ENCODE data around the gene SH3TC1. TPM values are rescaled to one million over a fixed set of nuclear protein-coding genes. Genes with fewer than 3 reads are reported as not detected.

SH3TC1 gene
- total and polyA plus RNA-seq, 10 donors, result 23.3 to 157 (median 62.0) TPM

DNA sequence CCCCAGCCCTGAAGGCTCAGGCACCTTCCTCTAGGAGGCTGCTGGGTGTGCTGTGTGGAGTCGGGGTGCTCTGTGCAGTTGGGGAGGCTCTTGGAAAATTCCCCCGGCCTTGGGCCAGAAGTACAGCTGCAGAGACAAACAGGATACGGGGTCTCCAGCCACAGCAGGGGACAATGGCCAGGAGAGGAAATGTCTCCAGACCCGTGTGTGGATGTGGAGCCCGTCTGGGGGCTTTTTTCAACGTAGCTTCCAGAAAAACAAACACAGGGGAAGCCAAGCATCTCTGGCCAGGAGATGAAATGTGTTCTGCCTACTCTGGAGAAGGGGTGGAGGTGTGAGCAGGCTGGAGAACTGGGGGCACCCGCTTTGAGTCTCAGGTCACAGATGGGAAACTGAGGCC, 3.7 kb upstream of the SH3TC1 start:
- no peak for DNase-seq
- TF ChIP-seq POLR2A (IDR thresholded peaks at IDR 0.05) (no peak), POLR2AphosphoS5 (IDR thresholded peaks at IDR 0.05) (no peak)
- TF ChIP-seq, protein P1, sequence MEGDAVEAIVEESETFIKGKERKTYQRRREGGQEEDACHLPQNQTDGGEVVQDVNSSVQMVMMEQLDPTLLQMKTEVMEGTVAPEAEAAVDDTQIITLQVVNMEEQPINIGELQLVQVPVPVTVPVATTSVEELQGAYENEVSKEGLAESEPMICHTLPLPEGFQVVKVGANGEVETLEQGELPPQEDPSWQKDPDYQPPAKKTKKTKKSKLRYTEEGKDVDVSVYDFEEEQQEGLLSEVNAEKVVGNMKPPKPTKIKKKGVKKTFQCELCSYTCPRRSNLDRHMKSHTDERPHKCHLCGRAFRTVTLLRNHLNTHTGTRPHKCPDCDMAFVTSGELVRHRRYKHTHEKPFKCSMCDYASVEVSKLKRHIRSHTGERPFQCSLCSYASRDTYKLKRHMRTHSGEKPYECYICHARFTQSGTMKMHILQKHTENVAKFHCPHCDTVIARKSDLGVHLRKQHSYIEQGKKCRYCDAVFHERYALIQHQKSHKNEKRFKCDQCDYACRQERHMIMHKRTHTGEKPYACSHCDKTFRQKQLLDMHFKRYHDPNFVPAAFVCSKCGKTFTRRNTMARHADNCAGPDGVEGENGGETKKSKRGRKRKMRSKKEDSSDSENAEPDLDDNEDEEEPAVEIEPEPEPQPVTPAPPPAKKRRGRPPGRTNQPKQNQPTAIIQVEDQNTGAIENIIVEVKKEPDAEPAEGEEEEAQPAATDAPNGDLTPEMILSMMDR (IDR thresholded peaks at IDR 0.05 in 8 of 11, conservative IDR thresholded peaks at IDR 0.05 in 3 of 11), result no peak
- intact Hi-C loops (cut with DNase I; ENCODE audit: low total_unique reads), result no loop called here
- H3K4me1 ChIP-seq, result peaks cover 21 to 86% (median 68%) of the 10 kb centered on the region in 6 donors
- no peaks in the 10 kb centered on the region for H3K27me3 ChIP-seq (replicated peaks in 1 of 7)
- H3K4me3 ChIP-seq, result no peak overlapping the region
- H3K27ac ChIP-seq, result no peak overlapping the region
- 64 to 71% (median 69%) methylated on average over 7 of the region's 7 CpGs for WGBS, 5 donors
- no peaks in the 10 kb centered on the region for H3K9me3 ChIP-seq
- no peaks in the 10 kb centered on the region for H3K36me3 ChIP-seq

DNA sequence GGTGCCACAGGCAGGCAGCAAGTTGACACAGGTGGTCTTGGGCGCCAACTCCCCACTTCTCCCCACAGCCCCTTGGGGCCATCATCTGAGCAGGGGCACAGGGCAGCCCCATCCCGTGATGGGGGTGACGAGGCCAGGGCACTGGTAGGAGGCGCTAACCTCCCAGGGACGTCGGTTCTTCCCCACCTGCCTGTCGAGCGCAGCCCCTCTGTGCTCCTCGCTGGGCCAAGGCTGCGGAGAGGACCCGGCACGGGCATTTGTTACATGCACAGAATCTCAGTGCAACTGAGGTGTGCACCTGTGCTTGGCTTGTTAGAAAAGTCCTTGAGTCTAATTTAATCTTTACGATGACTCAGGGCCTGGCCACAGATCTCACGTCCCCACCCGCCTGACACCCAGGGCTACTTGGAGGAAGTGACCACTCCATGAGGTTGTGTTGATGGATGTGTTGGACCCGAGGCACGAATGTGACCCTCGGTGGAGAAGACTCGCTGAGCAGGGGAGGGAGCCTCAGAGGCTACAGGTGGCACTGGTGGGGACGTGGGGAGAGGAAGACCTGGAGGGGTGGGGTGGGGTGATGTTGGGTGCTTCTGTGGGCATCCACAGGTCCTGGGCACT, 3.1 kb upstream of the SH3TC1 start:
- Histone ChIP-seq H3K4me1 (peaks cover 21 to 86% (median 68%) of the 10 kb centered on the region in 6 donors), H3K27me3 (replicated peaks in 1 of 7) (no peaks in the 10 kb centered on the region), H3K36me3 (no peaks in the 10 kb centered on the region), H3K9me3 (no peaks in the 10 kb centered on the region), H3K4me3 (no peak overlapping the region), H3K27ac (no peak overlapping the region)
- intact Hi-C loops (cut with DNase I; ENCODE audit: low total_unique reads), result no loop called here
- WGBS, 5 donors, result 66 to 77% (median 71%) methylated on average over 9 to 20 of the region's 20 CpGs
- no peak for DNase-seq
- TF ChIP-seq, protein P1 (IDR thresholded peaks at IDR 0.05 in 8 of 11, conservative IDR thresholded peaks at IDR 0.05 in 3 of 11), result no peak
- peak in 2 of 3 donors; percentile 14 to 21 for TF ChIP-seq POLR2AphosphoS5 (IDR thresholded peaks at IDR 0.05)
- no peak for TF ChIP-seq POLR2A (IDR thresholded peaks at IDR 0.05)

DNA sequence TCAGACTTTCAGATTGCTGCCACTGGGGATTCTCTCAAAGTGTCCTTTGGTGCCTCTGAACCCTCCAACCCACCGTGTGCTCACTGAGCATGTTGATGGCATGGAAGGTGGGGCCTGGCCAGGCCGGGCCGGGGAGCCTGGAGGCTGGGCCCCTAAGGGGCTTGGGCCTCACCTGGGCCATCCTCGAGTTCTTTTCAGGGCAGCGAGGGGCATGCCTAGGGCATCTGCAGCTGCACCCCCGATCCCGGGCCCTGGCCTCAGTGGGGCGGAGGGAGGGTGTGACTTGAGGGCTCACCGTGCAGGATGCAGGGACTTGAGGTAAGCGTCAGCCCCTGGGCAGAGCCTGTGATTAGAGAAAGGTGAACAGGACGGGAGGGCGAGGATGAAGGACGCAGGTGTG, 1.6 kb upstream of the SH3TC1 start:
- Histone ChIP-seq H3K9me3 (no peaks in the 10 kb centered on the region), H3K36me3 (no peaks in the 10 kb centered on the region), H3K27ac (peak overlapping the region in 3 of 8 donors; percentile 86 to 94 (median 91)), H3K4me3 (no peak overlapping the region), H3K27me3 (replicated peaks in 1 of 7) (no peaks in the 10 kb centered on the region), H3K4me1 (peaks cover 30 to 86% (median 68%) of the 10 kb centered on the region in 6 donors)
- DNase-seq, result peak; percentile 84
- TF ChIP-seq POLR2AphosphoS5 (IDR thresholded peaks at IDR 0.05) (no peak), POLR2A (IDR thresholded peaks at IDR 0.05) (no peak)
- TF ChIP-seq, protein P1 (IDR thresholded peaks at IDR 0.05 in 8 of 11, conservative IDR thresholded peaks at IDR 0.05 in 3 of 11), result no peak
- 89 to 91% (median 91%) methylated on average over 12 to 13 of the region's 13 CpGs for WGBS, 5 donors
- intact Hi-C loops (cut with DNase I; ENCODE audit: low total_unique reads), result no loop called here

DNA sequence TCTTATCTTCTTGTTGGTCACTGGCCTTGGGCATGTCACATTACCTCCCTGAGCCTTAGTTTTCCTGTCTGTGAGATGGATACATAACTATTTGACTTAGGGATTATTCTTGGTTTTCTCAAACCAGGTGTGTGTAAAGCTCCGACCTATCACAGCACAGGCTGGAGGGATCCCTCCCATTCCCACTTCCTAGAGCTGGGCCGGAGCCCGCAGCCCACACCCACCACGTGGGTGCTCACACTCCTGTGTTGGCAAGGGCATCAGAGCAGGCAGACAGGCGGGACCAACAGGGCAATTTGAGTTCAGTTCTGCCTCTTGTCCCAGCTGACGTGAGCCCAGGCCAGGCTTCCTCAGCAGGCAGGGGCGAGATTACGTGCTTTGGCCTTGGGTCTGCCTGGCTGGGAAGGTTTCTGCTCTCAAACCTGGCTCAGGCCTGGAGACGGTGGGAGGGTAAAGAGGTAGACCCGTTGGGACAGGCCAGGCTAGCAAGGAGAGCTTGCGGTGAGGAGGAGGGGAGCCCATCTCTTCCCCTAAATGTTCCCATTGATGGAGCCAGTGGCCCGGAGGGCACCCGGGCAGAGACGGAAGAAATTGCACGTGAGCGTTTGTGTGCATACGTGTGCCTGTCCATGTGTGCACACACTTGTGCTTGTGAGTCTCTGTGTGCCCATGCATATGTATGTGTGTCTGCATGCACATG, 734 bp upstream of the SH3TC1 start:
- Histone ChIP-seq H3K4me3 (peak overlapping the region in 6 of 8 donors; percentile 44 to 69 (median 58)), H3K36me3 (peaks cover 0 to under 1% (median 0%) of the 10 kb centered on the region in 6 donors), H3K4me1 (peaks cover 35 to 86% (median 68%) of the 10 kb centered on the region in 6 donors), H3K9me3 (no peaks in the 10 kb centered on the region), H3K27ac (peak overlapping the region; percentile 73 to 94 (median 83)), H3K27me3 (replicated peaks in 1 of 7) (no peaks in the 10 kb centered on the region)
- TF ChIP-seq POLR2AphosphoS5 (IDR thresholded peaks at IDR 0.05) (no peak), POLR2A (IDR thresholded peaks at IDR 0.05) (no peak)
- TF ChIP-seq, protein P1 (IDR thresholded peaks at IDR 0.05 in 8 of 11, conservative IDR thresholded peaks at IDR 0.05 in 3 of 11), result no peak
- DNase-seq, result peak; percentile 85
- 22 to 39% (median 28%) methylated on average over 12 to 17 of the region's 17 CpGs for WGBS, 5 donors
- intact Hi-C loops (cut with DNase I; ENCODE audit: low total_unique reads), result no loop called here
